Measurements from ENCODE around the gene CAPN7. TPM values are rescaled to one million over a fixed set of nuclear protein-coding genes. Genes with fewer than 3 reads are reported as not detected.

Gene CAPN7
- total RNA-seq, 1 donor from 2014 or later, result 48.9 TPM

DNA sequence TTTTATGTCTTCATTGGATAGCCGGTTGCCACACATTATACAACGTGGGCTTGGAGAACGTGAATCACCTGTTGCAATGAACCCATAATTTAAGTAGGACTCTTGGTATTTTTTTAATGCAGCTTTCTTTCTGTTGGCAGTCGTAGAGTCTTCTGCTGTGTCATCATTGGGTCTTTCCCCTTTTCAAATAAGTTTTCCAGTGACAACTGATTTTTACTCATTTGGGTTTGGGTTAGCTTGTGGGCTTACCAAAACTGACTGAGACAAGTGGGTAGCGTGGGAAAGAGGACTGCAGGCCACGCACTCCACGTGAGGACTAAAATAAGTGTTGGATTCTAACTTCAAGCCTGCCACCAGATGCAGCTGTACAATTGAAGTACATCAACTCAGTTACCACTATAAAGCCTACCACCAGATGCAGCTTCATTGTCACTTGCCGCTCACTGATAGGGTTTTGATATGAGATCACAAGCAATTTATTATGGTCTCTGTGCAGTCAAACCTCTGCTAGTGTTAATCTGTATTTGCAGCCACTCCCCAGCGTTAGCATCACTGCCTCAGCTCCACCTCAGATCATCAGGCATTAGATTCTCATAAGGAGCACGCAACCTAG is 6.4 kb upstream of the CAPN7 start:
- no peak for DNase-seq

DNA sequence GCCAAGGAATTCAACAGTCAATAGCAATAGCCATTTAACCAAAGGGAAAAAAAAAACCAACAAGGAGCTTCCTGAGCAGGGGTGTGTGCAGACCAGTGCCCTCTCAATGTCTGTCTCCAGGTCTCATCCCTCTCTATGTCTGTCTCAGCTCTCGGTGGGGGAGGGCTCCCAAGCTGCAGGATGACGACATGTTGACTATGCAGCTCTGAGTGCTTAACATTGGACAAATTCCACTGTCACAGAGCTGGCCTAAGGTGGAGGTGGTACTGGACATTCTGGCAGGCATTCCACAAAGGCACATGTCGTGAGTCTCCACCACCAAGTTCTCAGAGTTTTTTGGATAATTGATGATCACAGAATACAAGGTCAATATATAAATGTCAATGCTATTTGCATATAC is 2.0 kb upstream of the CAPN7 start:
- no peak for DNase-seq

- DNase-seq, result no peak
Observed at GRCh38 chr3:15205482-15205933, 538 bp upstream of the CAPN7 start.

GRCh38 chr3:15206662-15207576 is 873 bp downstream of the CAPN7 start:
- no peak for DNase-seq

GRCh38 chr3:15207836-15208504 is 1.9 kb downstream of the CAPN7 start:
- no peak for DNase-seq

DNA sequence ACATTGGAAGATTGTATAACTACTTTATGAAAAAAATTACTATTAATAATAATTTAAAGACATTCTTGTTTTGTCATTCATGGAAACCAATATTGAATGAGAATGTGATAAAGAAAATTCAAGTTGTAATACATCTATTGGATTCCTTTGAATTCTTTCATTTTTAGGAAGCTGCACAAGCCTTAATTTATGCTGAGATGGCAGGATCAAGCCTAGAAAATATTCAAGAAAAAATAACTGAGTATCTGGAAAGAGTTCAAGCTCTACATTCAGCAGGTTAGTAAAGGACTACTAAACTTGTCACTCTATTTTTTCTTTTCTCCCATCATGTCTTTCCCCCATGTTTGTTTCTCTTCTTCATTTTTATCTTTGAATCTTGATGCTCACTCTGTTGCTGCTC is 5.9 kb downstream of the CAPN7 start:
- DNase-seq, result no peak

DNA sequence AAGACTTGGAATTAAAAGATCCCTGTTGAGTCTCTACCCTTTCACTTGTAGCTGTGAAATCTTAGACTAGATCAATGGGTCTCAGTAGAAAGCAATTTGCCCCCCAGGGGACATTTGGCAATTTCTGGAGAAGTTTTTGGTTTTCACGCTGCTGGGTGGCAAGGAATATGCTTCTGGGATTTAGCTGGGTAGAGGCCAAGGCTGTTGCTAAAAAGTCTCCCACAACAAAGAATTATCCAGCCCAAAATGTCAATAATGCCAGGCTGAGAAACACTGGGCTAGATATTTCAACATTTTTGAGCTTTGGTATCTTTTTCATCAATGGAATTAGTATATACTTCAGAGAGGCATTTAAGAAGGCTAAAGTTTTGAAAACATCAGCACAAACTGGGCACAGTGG is 8.7 kb downstream of the CAPN7 start:
- no peak for DNase-seq

- no peak for DNase-seq
Observed at GRCh38 chr3:15215996-15216395, 9.9 kb downstream of the CAPN7 start.

DNA sequence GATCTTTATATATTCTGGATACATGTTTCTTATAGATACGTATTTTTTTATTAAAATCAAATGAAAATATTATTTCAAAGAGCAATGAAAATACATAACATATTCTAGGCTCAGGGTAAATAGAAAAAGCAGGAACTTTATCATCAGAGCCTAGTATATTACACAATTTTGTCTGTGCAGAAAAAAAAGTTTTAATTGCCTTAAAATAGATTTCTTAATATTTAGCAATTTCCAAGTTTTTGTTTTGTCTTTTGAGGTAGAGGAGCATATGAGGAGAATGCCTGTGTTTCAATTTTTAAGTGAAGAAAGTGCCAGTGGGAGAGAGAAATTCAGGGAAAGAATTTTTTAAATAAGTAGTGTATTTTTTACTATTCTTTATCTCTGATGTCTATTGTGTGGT is 10.5 kb downstream of the CAPN7 start:
- DNase-seq, result no peak

GRCh38 chr3:15217011-15217671 is 11.1 kb downstream of the CAPN7 start:
- DNase-seq, result no peak

GRCh38 chr3:15217841-15218267 is 11.8 kb downstream of the CAPN7 start:
- DNase-seq, result no peak

DNA sequence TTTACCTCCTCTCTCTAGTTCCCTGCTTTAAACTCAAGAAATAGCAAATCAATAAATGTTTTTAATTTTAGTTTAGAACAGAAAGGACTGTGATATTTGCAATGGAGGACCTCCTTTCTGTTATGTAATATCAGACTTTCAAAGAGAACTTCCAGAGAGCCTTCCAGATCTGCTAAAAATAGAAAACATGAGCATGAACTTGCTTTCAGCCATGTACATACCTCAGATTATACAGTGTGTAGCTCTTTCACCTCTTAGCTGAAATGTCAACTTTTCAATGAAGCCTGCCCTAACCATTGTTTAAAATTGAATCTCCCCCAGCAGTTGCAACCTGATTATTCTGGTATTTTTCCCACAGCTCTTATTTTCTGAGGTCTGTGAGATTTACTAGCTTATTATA is 12.6 kb downstream of the CAPN7 start:
- DNase-seq, result no peak

- no peak for DNase-seq
Observed at GRCh38 chr3:15220056-15220455, 14.0 kb downstream of the CAPN7 start.

GRCh38 chr3:15220661-15221060 is 14.6 kb downstream of the CAPN7 start:
- DNase-seq, result no peak

GRCh38 chr3:15221574-15222217 is 15.7 kb downstream of the CAPN7 start:
- no peak for DNase-seq

- DNase-seq, result no peak
Observed at GRCh38 chr3:15223685-15224572, 17.9 kb downstream of the CAPN7 start.

GRCh38 chr3:15228147-15228546 is 22.1 kb downstream of the CAPN7 start:
- DNase-seq, result no peak

GRCh38 chr3:15229262-15229661 is 23.2 kb downstream of the CAPN7 start:
- DNase-seq, result no peak

DNA sequence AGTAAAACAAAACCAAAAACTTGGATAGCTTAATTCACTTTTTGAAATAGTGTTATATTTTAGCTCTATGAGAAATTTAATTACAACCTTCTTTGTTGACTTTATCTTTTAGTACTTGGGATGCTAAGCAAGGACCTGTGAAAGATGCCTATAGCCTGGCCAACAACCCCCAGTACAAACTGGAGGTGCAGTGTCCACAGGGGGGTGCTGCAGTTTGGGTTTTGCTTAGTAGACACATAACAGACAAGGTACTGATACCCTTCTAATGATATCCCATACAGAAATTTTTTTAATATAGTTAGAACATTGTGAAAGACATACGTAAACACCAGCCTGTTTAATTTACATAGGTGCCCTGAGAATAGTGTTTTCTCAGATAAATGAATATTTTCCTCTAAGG is 35.3 kb downstream of the CAPN7 start:
- DNase-seq, result no peak

DNA sequence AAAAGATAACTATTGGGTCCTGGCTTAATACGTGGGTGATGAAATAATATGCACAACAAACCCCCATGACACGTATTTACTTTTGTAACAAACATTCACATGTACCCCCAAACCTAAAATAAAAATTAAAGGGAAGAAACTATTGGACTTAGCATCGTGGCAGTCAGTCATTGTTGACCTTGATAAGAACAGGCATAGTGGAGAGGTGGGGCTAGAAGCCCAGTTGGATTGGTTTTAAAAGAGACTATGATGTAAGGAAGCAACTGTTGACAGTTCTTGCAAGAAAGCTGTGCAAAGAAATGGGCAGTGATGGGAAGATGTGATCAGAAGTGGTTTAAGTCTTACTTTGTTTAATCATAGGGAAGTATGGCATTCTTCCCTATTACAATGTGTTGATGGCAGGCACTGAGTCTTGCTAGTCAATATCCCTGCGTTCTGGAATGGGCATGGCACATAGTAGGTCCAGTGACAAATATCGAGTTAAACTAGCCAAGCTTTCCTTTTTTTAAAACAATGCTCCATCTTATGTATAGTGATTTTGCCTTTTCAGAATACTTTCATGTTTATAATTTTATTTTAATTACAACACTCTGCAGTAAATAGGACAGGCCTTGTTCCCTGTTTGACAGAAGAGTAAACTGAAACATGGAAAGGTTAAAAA is 37.9 kb downstream of the CAPN7 start:
- no peak for DNase-seq

Data from skin of body (tissue), 2 donors.